ENCODE measurements around the gene FSCN2.
"Not testable (repeated sequence)": the region's sequence is repeated elsewhere in the genome, so short reads cannot be mapped to it uniquely, and the experiment has no call there.

Gene FSCN2

DNA sequence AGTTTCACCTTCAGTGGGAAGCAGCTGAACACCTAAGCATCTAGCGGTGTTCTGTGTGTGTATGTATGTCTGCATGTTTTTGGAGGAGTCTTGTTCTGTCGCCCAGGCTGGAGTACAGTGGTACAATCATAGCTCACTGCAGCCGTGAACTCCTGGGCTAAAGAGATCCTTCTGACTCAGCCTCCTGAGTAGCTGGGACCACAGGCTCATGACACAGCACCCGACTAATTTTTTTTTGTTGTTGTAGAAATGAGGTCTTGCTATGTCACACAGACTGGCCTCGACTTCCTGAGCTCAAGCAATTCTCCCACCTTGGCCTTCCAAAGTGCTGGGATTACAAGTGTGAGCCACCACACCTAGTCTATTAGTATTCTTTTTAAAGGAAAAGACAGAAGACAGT, 54.2 kb downstream of the FSCN2 start:
- DNase-seq = no peak

DNA sequence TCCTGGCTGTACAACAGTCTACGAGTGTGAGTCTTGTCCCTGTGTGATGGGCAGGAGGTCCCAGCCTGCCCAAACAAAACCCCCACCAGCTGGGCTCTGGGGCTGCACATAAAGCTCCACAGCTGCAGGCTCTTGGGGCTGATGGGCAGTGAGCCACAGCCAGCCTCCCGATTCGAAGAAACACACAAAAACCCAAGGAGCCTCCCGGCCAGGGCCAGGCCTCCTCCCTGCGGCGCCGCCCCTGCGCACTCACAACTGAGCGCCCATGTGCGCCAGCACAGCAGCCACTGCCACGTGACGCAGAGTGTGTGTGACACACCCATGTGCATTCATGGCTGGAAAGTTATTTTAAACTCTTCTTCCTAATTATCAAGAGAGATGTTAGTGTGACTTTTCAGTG, 54.6 kb downstream of the FSCN2 start:
- no peak for DNase-seq

DNA sequence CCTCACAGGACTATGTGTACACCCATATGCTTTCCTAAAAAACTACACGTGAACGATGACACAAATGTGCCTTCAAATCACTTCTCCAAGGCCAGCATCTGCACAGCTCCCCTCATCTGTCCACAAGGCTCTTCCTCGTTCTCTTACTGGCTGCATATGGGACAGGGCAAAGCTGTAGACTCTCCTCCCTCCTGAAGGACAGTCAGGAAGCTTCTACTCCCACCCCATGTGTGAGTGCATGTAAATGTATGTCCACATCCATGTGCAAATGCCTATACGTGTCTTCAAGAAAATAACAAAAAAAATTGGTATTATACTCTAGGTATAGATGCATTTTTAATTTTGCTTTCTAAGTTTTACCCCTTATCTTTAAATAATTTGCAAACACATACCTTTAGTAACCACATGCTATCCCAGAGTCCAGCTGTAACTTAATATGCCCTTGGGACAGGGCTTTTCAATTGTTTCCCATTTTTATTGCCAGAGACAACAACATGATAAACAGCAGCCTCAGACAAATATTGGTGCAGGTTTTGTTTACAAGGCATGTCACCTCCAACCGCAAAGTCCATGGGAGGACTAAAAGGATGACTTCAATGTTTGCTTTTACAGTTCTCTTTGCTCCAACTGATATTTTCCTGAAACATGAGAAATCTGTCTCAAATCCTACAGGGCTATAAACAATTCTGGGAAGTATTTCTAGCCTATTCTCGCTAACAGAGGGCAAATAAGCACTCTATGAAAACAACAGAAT, 55.6 kb downstream of the FSCN2 start:
- DNase-seq = no peak

DNA sequence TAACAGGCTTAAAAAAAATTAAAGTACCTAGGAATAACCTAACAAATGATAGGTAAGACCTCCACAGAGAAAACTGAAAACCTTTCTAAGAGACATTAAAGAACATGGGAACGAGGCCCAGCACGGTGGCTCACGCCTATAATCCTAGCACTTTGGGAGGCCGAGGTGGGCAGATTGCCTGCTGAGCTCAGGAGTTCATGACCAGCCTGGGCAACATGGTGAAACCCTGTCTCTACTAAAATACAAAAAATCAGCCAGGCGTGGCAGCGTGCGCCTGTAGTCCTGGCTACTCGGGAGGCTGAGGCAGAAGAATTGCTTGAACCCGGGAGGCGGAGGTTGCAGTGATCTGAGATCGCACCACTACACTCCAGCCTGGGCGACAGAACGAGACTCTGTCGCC, 56.6 kb downstream of the FSCN2 start:
- DNase-seq = not testable (repeated sequence)

DNA sequence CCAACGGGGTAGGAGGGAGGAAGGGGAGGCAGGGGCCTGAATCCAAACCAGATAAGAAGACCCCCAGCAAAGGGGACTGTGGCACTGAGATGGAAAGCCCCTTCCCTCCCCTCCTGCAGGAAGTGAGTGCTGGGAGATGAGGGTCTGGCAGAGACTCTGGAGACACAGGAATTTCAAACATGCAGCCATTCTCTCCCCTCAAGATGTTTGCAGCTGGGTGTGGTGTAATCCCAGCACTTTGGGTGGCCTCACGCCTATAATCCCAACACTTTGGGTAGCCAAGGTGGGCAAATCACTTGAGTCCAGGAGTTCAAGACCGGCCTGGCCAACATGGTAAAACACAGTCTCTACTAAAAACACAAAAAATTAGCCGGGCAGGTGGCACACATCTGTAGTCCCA, 57.9 kb downstream of the FSCN2 start:
- DNase-seq = no peak
